Measurements from ENCODE around the gene ADORA2A. TPM values are rescaled to one million over a fixed set of nuclear protein-coding genes. Genes with fewer than 3 reads are reported as not detected.

ADORA2A gene
- total RNA-seq: 5.1 and 6.8 TPM in 2 replicates

DNA sequence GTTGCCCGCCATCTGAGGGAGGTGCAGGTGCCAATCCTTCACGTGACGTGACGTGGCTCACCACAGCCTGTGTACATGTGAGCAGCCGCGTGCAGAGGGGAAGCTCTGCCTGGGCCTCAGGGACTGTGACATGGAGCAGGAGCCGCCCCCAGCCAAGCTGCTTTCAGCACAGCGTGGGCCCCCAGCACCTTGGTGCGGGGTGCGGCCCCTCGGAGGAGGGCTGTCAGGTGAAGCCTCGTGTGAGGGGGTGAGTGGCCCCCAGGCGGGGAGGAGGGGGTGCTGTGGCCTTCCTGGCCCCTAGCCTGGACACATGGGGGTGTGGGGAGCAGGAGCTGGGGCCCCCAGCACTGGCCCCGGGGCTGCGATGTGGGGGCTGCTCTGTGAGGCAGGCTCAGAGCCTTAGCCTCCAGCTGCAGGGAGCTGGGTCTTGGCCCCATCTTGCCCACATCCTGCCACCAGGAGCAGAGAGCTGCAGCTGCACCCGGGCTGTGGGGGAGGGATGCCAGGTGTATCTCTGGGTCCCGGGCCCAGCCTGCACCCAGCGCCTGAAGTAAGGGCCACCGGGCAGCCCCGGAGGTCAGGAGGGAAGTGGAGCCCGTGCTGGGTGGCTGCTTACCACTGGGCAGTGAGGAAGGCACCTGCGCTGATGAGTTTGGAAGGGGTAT is at the start of gene ADORA2A:
TSS of gene ADORA2A (plus strand) at position 100 of the 665 bp plus-strand sequence. CDS start 5,806 bp downstream, outside the sequence.

Other genes starting within 250 kb of the ADORA2A start
- gene SUSD2, start 246.1 kb upstream of the ADORA2A start, total RNA-seq: 25.3 and 54.0 TPM in 2 replicates
- gene GGT5, start 182.5 kb upstream of the ADORA2A start, total RNA-seq: 173 and 218 TPM in 2 replicates
- gene SPECC1L, start 156.8 kb upstream of the ADORA2A start, total RNA-seq: 25.8 and 29.6 TPM in 2 replicates
- gene UPB1, start 67.7 kb downstream of the ADORA2A start, total RNA-seq: not detected in 2 replicates
- gene GUCD1, start 127.5 kb downstream of the ADORA2A start, total RNA-seq: 110 and 145 TPM in 2 replicates
- 147 and 199 TPM in 2 replicates for gene SNRPD3, start 128.4 kb downstream of the ADORA2A start, total RNA-seq
- 6.8 and 9.9 TPM in 2 replicates for gene LRRC75B, start 165.5 kb downstream of the ADORA2A start, total RNA-seq
- gene GGT1, start 175.6 kb downstream of the ADORA2A start, total RNA-seq: 0.54 TPM in 1 of 2 replicates, not detected in the other

All from cardiac atrium fibroblast (primary cell).